ENCODE results near the gene TSHZ1. TPM values are rescaled to one million over a fixed set of nuclear protein-coding genes. Genes with fewer than 3 reads are reported as not detected.

TSHZ1 gene
- polyA plus RNA-seq, 2 of the 4 experiments (the other 2 are of a cell fraction): 2.2 to 3.0 TPM

GRCh38 chr18:75291460-75291859, 80.9 kb downstream of the TSHZ1 start:
- WGBS (ENCODE audit: missing lambda C conversion rate): 82% methylated on average over 9 of the region's 9 CpGs
- no peak for FAIRE-seq

GRCh38 chr18:75293591-75293990, 83.0 kb downstream of the TSHZ1 start:
- no peaks in the 10 kb centered on the region for H3K9me3 ChIP-seq
- DNase-seq (ENCODE audit: low read depth in 1 of 2, low spot score in 1 of 2) (no peak), FAIRE-seq (no peak), ATAC-seq (no peak)
- H3K4me2 ChIP-seq: no peak overlapping the region
- H3K27ac ChIP-seq: no peak overlapping the region
- 76% methylated on average over 9 of the region's 9 CpGs for WGBS (ENCODE audit: missing lambda C conversion rate)
- no peak overlapping the region for H3K4me3 ChIP-seq
- ChIA-PET CTCF (no interaction called here), POLR2A (no interaction called here)
- no peaks in the 10 kb centered on the region for H3K4me1 ChIP-seq
- TF ChIP-seq EP300 (IDR thresholded peaks at IDR 0.05) (no peak), MAX (IDR thresholded peaks at IDR 0.05) (no peak), POLR2A (IDR thresholded peaks at IDR 0.05; ENCODE audit: low read length) (no peak)

More at GRCh38 chr18:75291460-75291859, 80.9 kb downstream of the TSHZ1 start:
- no peak overlapping the region for H3K4me3 ChIP-seq
- TF ChIP-seq KDM5A (IDR thresholded peaks at IDR 0.05): no peak
- TF ChIP-seq MAX (IDR thresholded peaks at IDR 0.05): no peak
- no peak for TF ChIP-seq HOXA7 (CRISPR knock-in tag; IDR thresholded peaks at IDR 0.05)
- TF ChIP-seq, protein P1, sequence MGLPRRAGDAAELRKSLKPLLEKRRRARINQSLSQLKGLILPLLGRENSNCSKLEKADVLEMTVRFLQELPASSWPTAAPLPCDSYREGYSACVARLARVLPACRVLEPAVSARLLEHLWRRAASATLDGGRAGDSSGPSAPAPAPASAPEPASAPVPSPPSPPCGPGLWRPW (IDR thresholded peaks at IDR 0.05): no peak
- H3K4me2 ChIP-seq: no peak overlapping the region
- H3K27ac ChIP-seq: no peak overlapping the region
- POLR2A ChIA-PET: no interaction called here
- H3K9me3 ChIP-seq: no peaks in the 10 kb centered on the region
- H3K4me1 ChIP-seq: no peaks in the 10 kb centered on the region
- ATAC-seq (no peak), DNase-seq (ENCODE audit: low read depth in 1 of 2, low spot score in 1 of 2) (no peak)
- CTCF ChIA-PET: no interaction called here

GRCh38 chr18:75297731-75298130, 87.1 kb downstream of the TSHZ1 start:
- CTCF ChIA-PET: interaction anchor here (1.2 kb wide), 1 partner anchor 15 kb away, joined by 3 read pairs; no protein-coding TSS in a partner anchor
- POLR2A ChIA-PET: no interaction called here
- no peak overlapping the region for H3K4me3 ChIP-seq
- no peaks in the 10 kb centered on the region for H3K4me1 ChIP-seq
- DNase-seq (ENCODE audit: low read depth in 1 of 2, low spot score in 1 of 2) (no peak), FAIRE-seq (no peak), ATAC-seq (no peak)
- no peak for TF ChIP-seq HDAC2 (IDR thresholded peaks at IDR 0.05)
- no peak overlapping the region for H3K4me2 ChIP-seq
- H3K9me3 ChIP-seq: no peaks in the 10 kb centered on the region
- no peak overlapping the region for H3K27ac ChIP-seq
- WGBS (ENCODE audit: missing lambda C conversion rate): 53% methylated on average over 8 of the region's 8 CpGs

DNA sequence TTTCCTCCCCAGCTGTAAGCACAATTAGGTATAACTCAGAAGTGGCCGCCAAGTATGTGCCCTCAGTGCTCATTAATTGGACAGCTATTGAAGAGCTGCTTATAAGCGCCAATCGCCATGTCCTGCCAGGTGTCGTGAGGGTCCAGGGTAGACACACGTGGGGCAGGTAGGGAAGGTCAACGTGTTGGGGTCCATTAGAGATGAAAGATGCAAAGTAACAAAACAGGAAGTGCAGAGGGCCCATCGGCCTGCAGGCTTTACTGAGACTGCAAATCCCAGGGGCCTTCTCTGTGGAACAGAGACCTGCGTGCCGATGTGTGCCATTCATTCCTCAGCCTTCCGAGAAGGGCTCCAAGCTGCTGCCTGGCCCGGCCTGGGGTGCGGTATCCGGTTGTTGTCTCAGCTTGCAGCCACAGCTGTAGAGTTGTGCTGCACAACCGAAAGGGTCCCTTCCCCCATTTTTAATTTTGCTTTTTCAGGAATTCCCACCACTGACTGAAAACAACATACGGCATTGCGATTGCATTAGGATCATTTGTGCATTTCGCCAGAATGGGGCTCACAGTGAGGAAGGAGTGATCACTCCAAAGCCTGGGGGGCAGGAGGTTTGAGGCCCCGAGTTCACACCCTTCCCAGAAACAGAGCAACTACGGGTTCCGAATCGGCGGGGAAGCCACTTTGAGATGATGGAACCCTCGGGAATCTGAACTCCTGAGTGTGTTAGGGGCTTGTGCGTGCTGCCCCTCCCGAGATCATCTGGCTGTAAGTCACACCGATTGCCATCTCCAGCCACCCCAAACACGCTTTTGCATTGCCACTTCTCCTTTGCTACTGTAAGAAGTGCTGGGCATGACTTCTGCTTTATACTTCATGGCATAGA, 94.3 kb downstream of the TSHZ1 start:
- FAIRE-seq: no peak
- Histone ChIP-seq H3K4me1 (no peaks in the 10 kb centered on the region), H3K4me3 (no peak overlapping the region), H3K9me3 (no peaks in the 10 kb centered on the region), H3K4me2 (no peak overlapping the region), H3K27ac (no peak overlapping the region)
- ChIA-PET POLR2A (no interaction called here), CTCF (no interaction called here)
- ATAC-seq: no peak
- 62% methylated on average over 26 of the region's 27 CpGs for WGBS (ENCODE audit: missing lambda C conversion rate)
- TF ChIP-seq FOSL2 (IDR thresholded peaks at IDR 0.05) (no peak), FOSL2 (CRISPR knock-in tag; IDR thresholded peaks at IDR 0.05) (no peak), FOSB (CRISPR knock-in tag; IDR thresholded peaks at IDR 0.05) (no peak), NPAS2 (CRISPR knock-in tag; IDR thresholded peaks at IDR 0.05; ENCODE audit: borderline replicate concordance) (no peak), ESRRA (IDR thresholded peaks at IDR 0.05; ENCODE audit: borderline replicate concordance, low read length) (no peak), RNF2 (IDR thresholded peaks at IDR 0.05; ENCODE audit: borderline replicate concordance, low read depth) (no peak), NR3C1 (IDR thresholded peaks at IDR 0.05) (no peak), SMC3 (IDR thresholded peaks at IDR 0.05) (no peak), HEYL (CRISPR knock-in tag; IDR thresholded peaks at IDR 0.05) (no peak), MYC (IDR thresholded peaks at IDR 0.05; ENCODE audit: borderline replicate concordance, low read length) (no peak), RFX5 (IDR thresholded peaks at IDR 0.05) (no peak), HDAC2 (IDR thresholded peaks at IDR 0.05) (no peak), ZSCAN20 (CRISPR knock-in tag; IDR thresholded peaks at IDR 0.05) (no peak), KDM1A (IDR thresholded peaks at IDR 0.05; ENCODE audit: low read depth) (no peak), PHF8 (IDR thresholded peaks at IDR 0.05; ENCODE audit: borderline replicate concordance, low read depth) (no peak), BHLHE40 (IDR thresholded peaks at IDR 0.05; ENCODE audit: low read depth, low read length) (no peak)
- TF ChIP-seq, protein P2, sequence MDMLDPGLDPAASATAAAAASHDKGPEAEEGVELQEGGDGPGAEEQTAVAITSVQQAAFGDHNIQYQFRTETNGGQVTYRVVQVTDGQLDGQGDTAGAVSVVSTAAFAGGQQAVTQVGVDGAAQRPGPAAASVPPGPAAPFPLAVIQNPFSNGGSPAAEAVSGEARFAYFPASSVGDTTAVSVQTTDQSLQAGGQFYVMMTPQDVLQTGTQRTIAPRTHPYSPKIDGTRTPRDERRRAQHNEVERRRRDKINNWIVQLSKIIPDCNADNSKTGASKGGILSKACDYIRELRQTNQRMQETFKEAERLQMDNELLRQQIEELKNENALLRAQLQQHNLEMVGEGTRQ (IDR thresholded peaks at IDR 0.05): no peak
- no peak for DNase-seq (ENCODE audit: low read depth in 1 of 2, low spot score in 1 of 2)
